H9 (cell line): ENCODE data around the gene NAPSA. TPM values are rescaled to one million over a fixed set of nuclear protein-coding genes. Genes with fewer than 3 reads are reported as not detected.

Experiments
- DNase-seq: peaks from one replicate; pipeline ENCODE4 v3.0.0-alpha.2; 2017
- H2AFZ ChIP-seq: one replicate; pipeline ENCODE4 v1.6.1; 2013; ENCODE audit warnings: mild to moderate bottlenecking, low read length, control low read depth, moderate library complexity
- H2AK5ac ChIP-seq: 2 replicates; pipeline ENCODE4 v1.6.1; 2013; ENCODE audit warnings: low read length, control low read depth, mixed read lengths; ENCODE audit not compliant: insufficient read length
- H2BK120ac ChIP-seq: one replicate; pipeline ENCODE4 v1.6.1; 2013; ENCODE audit warnings: low read depth, mild to moderate bottlenecking, low read length, control low read depth, inconsistent platforms; ENCODE audit not compliant: poor library complexity, severe bottlenecking
- H2BK12ac ChIP-seq: 2 replicates; pipeline ENCODE4 v1.6.1; 2013; ENCODE audit warnings: low read length, control low read depth, mixed read lengths, low read depth; ENCODE audit not compliant: insufficient read length
- H2BK15ac ChIP-seq: 2 replicates; pipeline ENCODE4 v1.6.1; 2013; ENCODE audit warnings: low read depth, low read length, control low read depth
- H2BK20ac ChIP-seq: one replicate; pipeline ENCODE4 v1.6.1; 2013; ENCODE audit warnings: low read depth, mild to moderate bottlenecking, low read length, control low read depth, inconsistent platforms; ENCODE audit not compliant: poor library complexity, severe bottlenecking
- H2BK5ac ChIP-seq: 2 replicates; pipeline ENCODE4 v1.6.1; 2013; ENCODE audit warnings: low read length, control low read depth, mixed read lengths; ENCODE audit not compliant: insufficient read length
- H3K14ac ChIP-seq: 2 replicates; pipeline ENCODE4 v1.6.1; 2013; ENCODE audit warnings: low read length, control low read depth; ENCODE audit not compliant: insufficient read depth
- H3K18ac ChIP-seq: 2 replicates; pipeline ENCODE4 v1.6.1; 2013; ENCODE audit warnings: low read depth, mild to moderate bottlenecking, mixed read lengths, low read length, control low read depth; ENCODE audit not compliant: insufficient read length
- H3K23ac ChIP-seq: 2 replicates; pipeline ENCODE4 v1.6.1; 2013; ENCODE audit warnings: low read length, control low read depth, mixed read lengths, low read depth; ENCODE audit not compliant: insufficient read length
- H3K23me2 ChIP-seq: 2 replicates; pipeline ENCODE4 v1.6.1; 2013; ENCODE audit warnings: low read depth, mild to moderate bottlenecking, mixed read lengths, low read length, control low read depth; ENCODE audit not compliant: insufficient read length, poor library complexity, severe bottlenecking
- H3K27ac ChIP-seq: 2 replicates; pipeline ENCODE4 v1.5.1; 2013; ENCODE audit warnings: low read length, control low read depth, mixed read lengths, low read depth; ENCODE audit not compliant: insufficient read length
- H3K27me3 ChIP-seq: 2 replicates; pipeline ENCODE4 v1.6.1; 2013; ENCODE audit warnings: low read length, control low read depth, inconsistent platforms; ENCODE audit not compliant: insufficient read depth
- H3K4ac ChIP-seq: 2 replicates; pipeline ENCODE4 v1.6.1; 2013; ENCODE audit warnings: low read depth, mild to moderate bottlenecking, control low read depth, inconsistent platforms, low read length, moderate library complexity
- H3K4me1 ChIP-seq: 2 replicates; pipeline ENCODE4 v1.6.1; 2013; ENCODE audit warnings: low read length, control low read depth, inconsistent platforms; ENCODE audit not compliant: insufficient read depth
- H3K4me2 ChIP-seq: 2 replicates; pipeline ENCODE4 v1.6.1; 2013; ENCODE audit warnings: low read length, control low read depth, mixed read lengths; ENCODE audit not compliant: insufficient read length, insufficient read depth
- H3K56ac ChIP-seq: 2 replicates; pipeline ENCODE4 v1.6.1; 2013; ENCODE audit warnings: low read depth, mild to moderate bottlenecking, mixed read lengths, low read length, control low read depth; ENCODE audit not compliant: insufficient read length
- H3K79me1 ChIP-seq: 2 replicates; pipeline ENCODE4 v1.6.1; 2013; ENCODE audit warnings: low read depth, mild to moderate bottlenecking, moderate library complexity, low read length, control low read depth, inconsistent platforms; ENCODE audit not compliant: insufficient read depth, poor library complexity, severe bottlenecking
- H3K79me2 ChIP-seq: 2 replicates; pipeline ENCODE4 v1.6.1; 2013; ENCODE audit warnings: low read length, control low read depth, inconsistent platforms; ENCODE audit not compliant: insufficient read depth
- H3K9ac ChIP-seq: 2 replicates; pipeline ENCODE4 v1.6.1; 2013; ENCODE audit warnings: low read length, control low read depth, mixed read lengths; ENCODE audit not compliant: insufficient read length; ENCODE audit errors: extremely low read depth
- H3K9me3 ChIP-seq: one replicate; pipeline ENCODE4 v1.6.1; 2013; ENCODE audit warnings: low read depth, low read length, inconsistent platforms; ENCODE audit not compliant: control insufficient read depth
- H3T11ph ChIP-seq: one replicate; pipeline ENCODE4 v1.6.1; 2013; ENCODE audit warnings: mild to moderate bottlenecking, low read length, control low read depth, inconsistent platforms
- H4K20me1 ChIP-seq: one replicate; pipeline ENCODE4 v1.6.1; 2013; ENCODE audit not compliant: control insufficient read depth, insufficient read length, insufficient read depth
- H4K5ac ChIP-seq: 2 replicates; pipeline ENCODE4 v1.6.1; 2013; ENCODE audit warnings: low read depth, mild to moderate bottlenecking, mixed read lengths, low read length, control low read depth; ENCODE audit not compliant: insufficient read length
- H4K8ac ChIP-seq: replicated peaks from 2 replicates; pipeline ENCODE4 v1.6.1; 2013; ENCODE audit warnings: low read length, control low read depth, mixed read lengths, low read depth; ENCODE audit not compliant: insufficient read length
- H4K91ac ChIP-seq: 2 replicates; pipeline ENCODE4 v1.6.1; 2013; ENCODE audit warnings: low read depth, mild to moderate bottlenecking, moderate library complexity, mixed read lengths, low read length, control low read depth; ENCODE audit not compliant: insufficient read length
- H3K27ac Mint-ChIP-seq, 3 experiments: 2 replicates in 2 of 3; 3 replicates in 1 of 3; pipeline ENCODE4 v1.8.0; 2020 to 2021; ENCODE audit warnings: mixed read lengths in 3 of 3, mild to moderate bottlenecking in 1 of 3, moderate library complexity in 1 of 3
- H3K27me3 Mint-ChIP-seq: 2 replicates; pipeline ENCODE4 v1.8.0; 2021; ENCODE audit warnings: low read depth, mild to moderate bottlenecking, moderate library complexity, mixed read lengths
- H3K36me3 Mint-ChIP-seq, 3 experiments: 2 replicates in 2 of 3; 3 replicates in 1 of 3; pipeline ENCODE4 v1.8.0; 2020 to 2021; ENCODE audit warnings: low read depth in 3 of 3, mixed read lengths in 3 of 3; ENCODE audit not compliant: insufficient read depth in 1 of 3
- H3K4me1 Mint-ChIP-seq, 2 experiments: 2 replicates each; pipeline ENCODE4 v1.8.0; 2020; ENCODE audit warnings: mixed read lengths in 2 of 2
- H3K4me3 Mint-ChIP-seq, 2 experiments: 2 replicates in 1 of 2; 3 replicates in 1 of 2; pipeline ENCODE4 v1.8.0; 2020 to 2021; ENCODE audit warnings: mild to moderate bottlenecking in 2 of 2, mixed read lengths in 2 of 2, moderate library complexity in 1 of 2
- H3K9me3 Mint-ChIP-seq, 2 experiments: 2 replicates in 1 of 2; 3 replicates in 1 of 2; pipeline ENCODE4 v1.8.0; 2020; ENCODE audit warnings: mild to moderate bottlenecking in 2 of 2, mixed read lengths in 2 of 2, moderate library complexity in 1 of 2
- WGBS: extraction: QIAGEN DNeasy Blood & Tissue Kit; methylation state at CpG from one replicate; pipeline ENCODE4 v1.1.7; 2013; ENCODE audit warnings: missing lambda C conversion rate, low lambda C conversion rate, mixed read lengths; ENCODE audit not compliant: insufficient read length; ENCODE audit errors: extremely low coverage; 5-methylcytosine and 5-hydroxymethylcytosine counted together
- total RNA-seq: library from RNA; stranded (reverse); gene quantifications from 2 replicates; pipeline ENCODE4 v1.2.1, GENCODE V29; 2021
- TF ChIP-seq, protein P1 (sequence below): fragments of 200-600 bp; sonication (generic); conservative IDR thresholded peaks from 3 replicates; pipeline ENCODE4 v1.8.0; 2021; ENCODE audit warnings: antibody characterized with exemption, mild to moderate bottlenecking

NAPSA gene
- total RNA-seq, 1 experiment from 2014 or later, result 0.44 TPM

DNA sequence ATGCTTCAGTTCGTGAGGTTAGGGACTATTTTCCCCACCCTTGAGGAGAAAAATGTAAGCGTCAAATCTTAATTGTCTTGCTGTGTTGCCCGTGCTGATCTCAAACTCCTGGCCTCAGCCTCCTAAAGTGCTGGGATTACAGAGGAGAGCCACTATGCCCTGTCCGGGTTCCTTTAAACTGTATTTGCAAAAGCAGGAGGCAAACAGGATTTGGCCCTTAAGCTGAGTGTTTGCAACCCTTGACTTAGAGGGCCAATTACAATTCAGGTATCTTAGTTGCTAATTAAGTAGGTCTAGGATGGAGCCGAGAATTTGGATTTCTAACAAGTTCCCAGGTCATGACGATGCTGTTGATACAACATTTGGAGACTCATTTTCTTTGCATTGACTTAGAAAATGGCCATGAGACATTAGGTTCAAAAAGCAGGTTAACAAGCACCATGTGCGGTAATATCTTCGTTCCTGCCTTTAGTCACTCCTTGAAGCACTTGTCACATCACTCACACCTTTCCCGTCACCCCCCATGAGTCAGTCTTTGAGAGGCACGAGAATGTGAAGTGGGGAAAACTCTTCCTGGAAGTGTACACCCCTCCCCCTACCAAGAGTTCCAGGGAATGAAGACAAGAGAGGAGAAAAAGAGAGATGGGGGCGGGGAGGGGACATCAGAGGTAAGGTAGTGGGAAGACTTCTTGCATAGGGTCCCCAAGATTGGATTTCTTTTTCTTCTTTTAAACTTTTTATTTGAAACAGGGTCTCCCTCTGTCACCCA is 2.6 kb downstream of the NAPSA start:
- no peaks in the 10 kb centered on the region for H3K9me3 ChIP-seq
- no peak overlapping the region for H2AK5ac ChIP-seq
- no peak for DNase-seq
- no peak overlapping the region for H4K5ac ChIP-seq
- H3K79me2 ChIP-seq, result no peaks in the 10 kb centered on the region
- WGBS, result no CpG with 5 or more reads among the region's 11 CpGs
- Mint-ChIP-seq H3K27me3 (peaks cover 12% of the 10 kb centered on the region), H3K36me3 (peaks cover 0 to 8% (median 6%) of the 10 kb centered on the region in 3 experiments; a peak in 4 of 7 replicates), H3K4me1 (peaks cover 6 to 11% of the 10 kb centered on the region in 2 experiments), H3K27ac (peak overlapping the region in 1 of 3 experiments; percentile 45; a peak in 1 of 7 replicates), H3K4me3 (no peak overlapping the region), H3K9me3 (no peaks in the 10 kb centered on the region; a peak in 2 of 5 replicates)
- no peak overlapping the region for H3K18ac ChIP-seq
- no peak overlapping the region for H3K4ac ChIP-seq
- H2BK5ac ChIP-seq, result no peak overlapping the region
- H3K9ac ChIP-seq, result no peak overlapping the region
- H3K14ac ChIP-seq, result no peak overlapping the region
- H2BK120ac ChIP-seq, result no peak overlapping the region
- no peaks in the 10 kb centered on the region for H3K79me1 ChIP-seq
- no peak overlapping the region for H2BK12ac ChIP-seq
- no peaks in the 10 kb centered on the region for H3K27me3 ChIP-seq
- no peaks in the 10 kb centered on the region for H4K20me1 ChIP-seq
- no peak overlapping the region for H2BK15ac ChIP-seq
- no peak overlapping the region for H3K27ac ChIP-seq
- no peak overlapping the region for H3K56ac ChIP-seq
- H3T11ph ChIP-seq, result no peak overlapping the region
- TF ChIP-seq, protein P1, sequence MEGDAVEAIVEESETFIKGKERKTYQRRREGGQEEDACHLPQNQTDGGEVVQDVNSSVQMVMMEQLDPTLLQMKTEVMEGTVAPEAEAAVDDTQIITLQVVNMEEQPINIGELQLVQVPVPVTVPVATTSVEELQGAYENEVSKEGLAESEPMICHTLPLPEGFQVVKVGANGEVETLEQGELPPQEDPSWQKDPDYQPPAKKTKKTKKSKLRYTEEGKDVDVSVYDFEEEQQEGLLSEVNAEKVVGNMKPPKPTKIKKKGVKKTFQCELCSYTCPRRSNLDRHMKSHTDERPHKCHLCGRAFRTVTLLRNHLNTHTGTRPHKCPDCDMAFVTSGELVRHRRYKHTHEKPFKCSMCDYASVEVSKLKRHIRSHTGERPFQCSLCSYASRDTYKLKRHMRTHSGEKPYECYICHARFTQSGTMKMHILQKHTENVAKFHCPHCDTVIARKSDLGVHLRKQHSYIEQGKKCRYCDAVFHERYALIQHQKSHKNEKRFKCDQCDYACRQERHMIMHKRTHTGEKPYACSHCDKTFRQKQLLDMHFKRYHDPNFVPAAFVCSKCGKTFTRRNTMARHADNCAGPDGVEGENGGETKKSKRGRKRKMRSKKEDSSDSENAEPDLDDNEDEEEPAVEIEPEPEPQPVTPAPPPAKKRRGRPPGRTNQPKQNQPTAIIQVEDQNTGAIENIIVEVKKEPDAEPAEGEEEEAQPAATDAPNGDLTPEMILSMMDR, result no peak
- no peak overlapping the region for H4K8ac ChIP-seq
- H3K4me2 ChIP-seq, result no peak overlapping the region
- no peak overlapping the region for H4K91ac ChIP-seq
- H3K4me1 ChIP-seq, result no peaks in the 10 kb centered on the region
- no peak overlapping the region for H2AFZ ChIP-seq
- no peaks in the 10 kb centered on the region for H3K23me2 ChIP-seq
- no peak overlapping the region for H2BK20ac ChIP-seq
- H3K23ac ChIP-seq, result no peak overlapping the region
